GM10266 (cell line): ENCODE measurements around the gene RASAL2.

Experiments used
- DNase-seq: peaks from one replicate; pipeline ENCODE4 v3.0.0; 2012; ENCODE audit errors: extremely low spot score
- TF ChIP-seq, protein P1 (sequence below): IDR thresholded peaks from 2 replicates; pipeline ENCODE4 v1.5.1; 2012; ENCODE audit warnings: mild to moderate bottlenecking, low read depth; ENCODE audit not compliant: control insufficient read depth, insufficient read depth; ENCODE audit errors: missing control alignments

RASAL2 gene

DNA sequence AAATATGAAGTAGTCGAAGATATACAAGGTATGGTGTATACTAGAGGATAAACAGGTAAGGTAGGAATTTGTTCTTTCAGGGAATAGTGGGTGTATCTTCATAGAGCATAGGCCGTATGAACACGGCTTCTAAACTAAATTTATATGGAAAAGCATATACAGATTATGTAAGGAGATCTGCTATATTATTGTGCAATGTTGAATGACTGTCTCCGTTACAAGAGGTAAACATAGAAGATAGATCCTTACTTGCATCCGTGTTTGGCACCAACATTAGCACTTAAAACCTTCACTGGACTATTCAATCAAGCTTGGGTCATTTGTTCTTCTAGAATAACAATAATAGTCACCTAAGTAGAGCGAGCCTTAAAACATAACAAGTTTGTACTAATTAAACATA lies 357.0 kb downstream of the RASAL2 start:
- DNase-seq = no peak
- TF ChIP-seq, protein P1, sequence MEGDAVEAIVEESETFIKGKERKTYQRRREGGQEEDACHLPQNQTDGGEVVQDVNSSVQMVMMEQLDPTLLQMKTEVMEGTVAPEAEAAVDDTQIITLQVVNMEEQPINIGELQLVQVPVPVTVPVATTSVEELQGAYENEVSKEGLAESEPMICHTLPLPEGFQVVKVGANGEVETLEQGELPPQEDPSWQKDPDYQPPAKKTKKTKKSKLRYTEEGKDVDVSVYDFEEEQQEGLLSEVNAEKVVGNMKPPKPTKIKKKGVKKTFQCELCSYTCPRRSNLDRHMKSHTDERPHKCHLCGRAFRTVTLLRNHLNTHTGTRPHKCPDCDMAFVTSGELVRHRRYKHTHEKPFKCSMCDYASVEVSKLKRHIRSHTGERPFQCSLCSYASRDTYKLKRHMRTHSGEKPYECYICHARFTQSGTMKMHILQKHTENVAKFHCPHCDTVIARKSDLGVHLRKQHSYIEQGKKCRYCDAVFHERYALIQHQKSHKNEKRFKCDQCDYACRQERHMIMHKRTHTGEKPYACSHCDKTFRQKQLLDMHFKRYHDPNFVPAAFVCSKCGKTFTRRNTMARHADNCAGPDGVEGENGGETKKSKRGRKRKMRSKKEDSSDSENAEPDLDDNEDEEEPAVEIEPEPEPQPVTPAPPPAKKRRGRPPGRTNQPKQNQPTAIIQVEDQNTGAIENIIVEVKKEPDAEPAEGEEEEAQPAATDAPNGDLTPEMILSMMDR = no peak

DNA sequence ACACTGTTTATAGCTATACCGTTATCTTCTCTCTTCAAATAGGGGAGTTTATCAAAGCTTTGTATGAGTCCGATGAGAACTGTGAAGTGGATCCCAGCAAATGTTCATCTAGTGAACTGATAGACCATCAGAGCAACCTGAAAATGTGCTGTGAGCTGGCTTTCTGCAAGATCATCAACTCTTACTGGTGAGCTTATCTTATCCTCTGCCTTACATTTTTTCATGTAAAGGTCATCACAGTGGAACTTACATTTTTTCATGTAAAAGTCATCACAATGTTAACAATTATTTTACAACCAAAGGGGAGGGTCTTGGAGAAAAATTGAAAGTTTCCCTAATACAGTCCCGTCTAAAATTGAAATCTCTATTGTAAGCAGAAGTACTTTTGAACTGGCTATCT lies 357.6 kb downstream of the RASAL2 start:
- TF ChIP-seq, protein P1 = no peak
- DNase-seq = no peak

DNA sequence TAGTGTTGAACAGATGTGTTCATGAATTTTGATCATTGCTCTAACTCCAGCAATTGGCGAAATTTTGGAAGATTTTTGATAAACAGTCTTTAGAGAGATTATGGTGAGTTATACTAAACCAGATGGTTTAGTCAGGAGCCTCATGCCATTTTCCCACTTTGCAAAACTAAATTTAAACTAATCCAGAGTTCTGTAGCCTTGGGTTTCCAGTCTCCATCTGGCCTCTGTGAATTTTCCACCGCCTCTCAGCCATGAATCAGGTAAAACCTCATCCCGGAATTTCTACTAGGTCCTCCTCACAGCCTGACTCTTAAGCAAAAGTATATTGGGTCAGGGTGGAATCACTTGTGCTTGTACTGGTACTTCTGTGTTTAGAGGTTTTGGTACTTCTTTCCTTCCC lies 358.1 kb downstream of the RASAL2 start:
- TF ChIP-seq, protein P1 = no peak

DNA sequence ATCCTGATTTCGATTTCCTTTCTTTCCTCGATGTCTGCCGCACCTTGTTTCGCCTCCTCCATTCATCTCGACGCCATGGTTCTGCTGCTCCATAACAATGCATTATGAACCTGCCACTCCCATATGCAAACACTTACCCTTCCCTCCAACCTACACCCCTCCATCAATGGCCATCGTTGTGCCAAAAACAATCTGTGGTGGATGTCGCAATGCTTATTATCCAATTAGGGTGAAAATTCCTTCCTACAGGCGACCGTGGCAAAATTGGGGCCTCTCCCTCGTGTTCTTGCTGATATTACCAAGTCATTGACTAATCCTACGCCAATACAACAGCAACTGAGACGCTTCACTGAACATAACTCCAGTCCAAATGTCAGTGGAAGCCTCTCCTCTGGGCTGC lies 362.6 kb downstream of the RASAL2 start:
- DNase-seq = no peak
- TF ChIP-seq, protein P1 = no peak

More for the DNA sequence above, 358.1 kb downstream of the RASAL2 start:
- no peak for DNase-seq

DNA sequence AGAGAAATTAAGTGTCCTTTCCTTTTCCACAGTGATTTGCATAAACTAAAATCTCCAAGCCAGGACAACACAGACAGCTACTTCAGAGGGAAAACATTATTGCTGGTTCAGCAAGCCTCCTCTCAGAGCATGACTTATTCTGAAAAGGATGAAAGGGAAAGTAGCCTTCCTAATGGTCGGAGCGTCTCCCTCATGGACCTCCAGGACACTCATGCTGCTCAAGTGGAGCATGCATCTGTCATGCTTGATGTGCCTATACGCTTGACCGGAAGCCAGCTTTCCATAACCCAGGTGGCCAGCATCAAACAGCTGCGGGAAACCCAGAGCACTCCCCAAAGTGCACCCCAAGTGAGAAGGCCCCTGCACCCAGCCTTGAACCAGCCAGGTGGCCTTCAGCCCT lies 363.7 kb downstream of the RASAL2 start:
- TF ChIP-seq, protein P1 = no peak
- DNase-seq = no peak

DNA sequence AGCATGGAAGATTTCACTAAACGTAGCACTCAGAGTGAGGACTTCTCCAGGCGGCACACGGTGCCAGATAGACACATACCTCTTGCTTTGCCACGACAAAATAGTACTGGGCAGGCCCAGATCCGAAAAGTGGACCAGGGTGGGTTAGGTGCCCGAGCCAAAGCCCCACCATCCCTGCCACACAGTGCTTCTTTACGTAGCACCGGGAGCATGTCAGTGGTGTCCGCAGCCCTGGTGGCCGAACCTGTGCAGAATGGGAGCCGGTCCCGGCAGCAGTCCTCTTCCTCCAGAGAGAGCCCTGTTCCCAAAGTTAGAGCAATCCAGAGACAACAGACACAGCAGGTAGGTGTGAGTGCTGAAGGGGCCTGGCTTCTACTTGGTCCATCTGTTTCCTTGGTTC lies 364.3 kb downstream of the RASAL2 start:
- TF ChIP-seq, protein P1 = no peak
- DNase-seq = no peak

DNA sequence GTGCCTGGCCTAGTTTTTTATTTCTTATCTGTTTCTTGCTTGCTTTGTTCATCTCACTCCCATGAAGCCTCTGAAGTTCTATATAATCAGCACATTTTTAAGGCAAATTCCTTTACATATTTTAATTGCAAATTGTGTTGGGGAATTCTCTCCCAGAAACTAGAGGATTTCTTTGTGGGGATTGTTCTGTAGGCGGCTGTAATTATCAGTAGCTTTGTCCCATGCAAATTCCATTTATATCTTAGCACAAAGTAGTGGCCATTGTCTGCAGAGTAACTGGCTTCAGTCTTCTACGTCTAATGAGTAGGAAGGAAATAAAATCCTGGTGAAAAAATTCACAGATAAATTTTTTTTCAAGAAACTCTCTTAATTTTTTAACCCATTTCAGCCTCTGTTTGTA lies 367.2 kb downstream of the RASAL2 start:
- TF ChIP-seq, protein P1 = no peak
- no peak for DNase-seq
